ENCODE results near the gene COL11A1.

Gene COL11A1

DNA sequence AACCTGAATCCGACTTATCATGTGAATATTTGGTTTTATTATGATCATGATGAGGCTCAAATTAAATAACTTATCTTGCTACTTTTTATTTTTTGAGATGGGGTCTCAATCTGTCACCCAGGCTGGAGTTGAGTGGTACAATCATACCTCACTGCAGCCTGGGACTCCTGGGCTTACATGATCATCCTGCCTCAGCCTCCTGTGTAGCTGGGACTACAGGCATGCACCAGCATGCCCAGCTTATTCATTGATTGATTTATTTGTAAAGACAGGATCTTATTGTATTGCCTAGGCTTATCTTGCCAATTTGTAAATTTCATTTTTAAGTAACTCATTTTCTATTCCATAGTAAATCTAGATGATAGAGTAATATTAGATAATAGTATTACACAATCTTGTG, 84.3 kb downstream of the COL11A1 start:
- Histone ChIP-seq H3K27me3 (ENCODE audit: insufficient read depth, low read depth) (no peaks in the 10 kb centered on the region), H3K4me2 (no peak overlapping the region), H3K4me3 (IDR thresholded peaks at IDR 0.05; ENCODE audit: insufficient read depth, low read depth, low read length) (no peak overlapping the region), H3K27ac (no peak overlapping the region), H4K20me1 (ENCODE audit: insufficient read depth) (no peaks in the 10 kb centered on the region), H3K79me2 (ENCODE audit: insufficient read depth, low read depth) (no peaks in the 10 kb centered on the region), H2AFZ (ENCODE audit: low read depth) (no peak overlapping the region), H3K36me3 (ENCODE audit: insufficient read depth) (no peaks in the 10 kb centered on the region), H3K9ac (no peak overlapping the region), H3K4me1 (ENCODE audit: low read depth, poor library complexity, severe bottlenecking) (no peaks in the 10 kb centered on the region)
- TF ChIP-seq, protein P1, sequence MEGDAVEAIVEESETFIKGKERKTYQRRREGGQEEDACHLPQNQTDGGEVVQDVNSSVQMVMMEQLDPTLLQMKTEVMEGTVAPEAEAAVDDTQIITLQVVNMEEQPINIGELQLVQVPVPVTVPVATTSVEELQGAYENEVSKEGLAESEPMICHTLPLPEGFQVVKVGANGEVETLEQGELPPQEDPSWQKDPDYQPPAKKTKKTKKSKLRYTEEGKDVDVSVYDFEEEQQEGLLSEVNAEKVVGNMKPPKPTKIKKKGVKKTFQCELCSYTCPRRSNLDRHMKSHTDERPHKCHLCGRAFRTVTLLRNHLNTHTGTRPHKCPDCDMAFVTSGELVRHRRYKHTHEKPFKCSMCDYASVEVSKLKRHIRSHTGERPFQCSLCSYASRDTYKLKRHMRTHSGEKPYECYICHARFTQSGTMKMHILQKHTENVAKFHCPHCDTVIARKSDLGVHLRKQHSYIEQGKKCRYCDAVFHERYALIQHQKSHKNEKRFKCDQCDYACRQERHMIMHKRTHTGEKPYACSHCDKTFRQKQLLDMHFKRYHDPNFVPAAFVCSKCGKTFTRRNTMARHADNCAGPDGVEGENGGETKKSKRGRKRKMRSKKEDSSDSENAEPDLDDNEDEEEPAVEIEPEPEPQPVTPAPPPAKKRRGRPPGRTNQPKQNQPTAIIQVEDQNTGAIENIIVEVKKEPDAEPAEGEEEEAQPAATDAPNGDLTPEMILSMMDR (conservative IDR thresholded peaks at IDR 0.05; ENCODE audit: low read depth, low read length) = no peak

DNA sequence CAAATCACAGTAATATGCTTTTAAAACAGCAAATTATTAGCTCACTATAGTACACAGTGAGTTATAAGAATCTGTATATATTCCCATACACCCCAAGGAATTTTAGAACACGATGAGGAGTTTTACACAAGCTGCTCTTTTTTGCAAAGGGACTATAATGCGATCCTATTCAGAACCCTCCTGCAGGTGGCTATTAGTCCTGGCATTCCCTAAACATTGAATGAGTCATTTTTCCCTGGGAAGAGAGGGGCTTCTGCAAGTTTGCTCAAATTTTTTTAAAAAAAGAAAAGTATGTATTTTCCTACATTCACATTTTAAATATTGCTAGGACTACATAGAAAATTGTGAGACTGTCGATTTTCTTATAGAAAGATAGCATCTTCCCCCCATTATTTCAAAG, 106.3 kb downstream of the COL11A1 start:
- TF ChIP-seq, protein P1 (conservative IDR thresholded peaks at IDR 0.05; ENCODE audit: low read depth, low read length) = no peak
- Histone ChIP-seq H3K4me2 (no peak overlapping the region), H3K36me3 (ENCODE audit: insufficient read depth) (no peaks in the 10 kb centered on the region), H3K27me3 (ENCODE audit: insufficient read depth, low read depth) (no peaks in the 10 kb centered on the region), H3K4me3 (IDR thresholded peaks at IDR 0.05; ENCODE audit: insufficient read depth, low read depth, low read length) (no peak overlapping the region), H3K4me1 (ENCODE audit: low read depth, poor library complexity, severe bottlenecking) (no peaks in the 10 kb centered on the region), H3K79me2 (ENCODE audit: insufficient read depth, low read depth) (no peaks in the 10 kb centered on the region), H3K27ac (no peak overlapping the region), H4K20me1 (ENCODE audit: insufficient read depth) (no peaks in the 10 kb centered on the region), H3K9ac (no peak overlapping the region), H2AFZ (ENCODE audit: low read depth) (no peak overlapping the region)

DNA sequence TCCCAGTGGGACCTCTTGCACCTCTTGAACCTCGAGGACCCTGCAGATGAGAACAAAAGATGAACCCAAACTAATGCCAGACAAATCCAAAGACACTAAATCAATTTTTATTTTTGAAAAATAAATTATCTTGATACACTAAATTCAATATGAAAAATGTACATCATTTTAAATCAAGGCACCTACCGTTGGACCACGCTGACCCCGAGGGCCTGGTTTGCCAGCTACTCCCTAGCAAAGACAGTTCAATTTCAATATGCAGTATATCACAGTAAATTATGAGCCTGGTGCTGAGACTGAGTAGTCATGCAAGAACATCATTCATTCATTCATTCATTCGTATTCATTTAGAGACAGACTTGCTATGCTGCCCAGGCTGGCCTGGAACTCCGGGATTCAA, 129.4 kb downstream of the COL11A1 start:
- Histone ChIP-seq H2AFZ (ENCODE audit: low read depth) (no peak overlapping the region), H3K27ac (no peak overlapping the region), H4K20me1 (ENCODE audit: insufficient read depth) (no peaks in the 10 kb centered on the region), H3K9ac (no peak overlapping the region), H3K36me3 (ENCODE audit: insufficient read depth) (no peaks in the 10 kb centered on the region), H3K79me2 (ENCODE audit: insufficient read depth, low read depth) (no peaks in the 10 kb centered on the region), H3K4me2 (no peak overlapping the region), H3K4me3 (IDR thresholded peaks at IDR 0.05; ENCODE audit: insufficient read depth, low read depth, low read length) (no peak overlapping the region), H3K27me3 (ENCODE audit: insufficient read depth, low read depth) (no peaks in the 10 kb centered on the region), H3K4me1 (ENCODE audit: low read depth, poor library complexity, severe bottlenecking) (no peaks in the 10 kb centered on the region)
- TF ChIP-seq, protein P1 (conservative IDR thresholded peaks at IDR 0.05; ENCODE audit: low read depth, low read length) = no peak

DNA sequence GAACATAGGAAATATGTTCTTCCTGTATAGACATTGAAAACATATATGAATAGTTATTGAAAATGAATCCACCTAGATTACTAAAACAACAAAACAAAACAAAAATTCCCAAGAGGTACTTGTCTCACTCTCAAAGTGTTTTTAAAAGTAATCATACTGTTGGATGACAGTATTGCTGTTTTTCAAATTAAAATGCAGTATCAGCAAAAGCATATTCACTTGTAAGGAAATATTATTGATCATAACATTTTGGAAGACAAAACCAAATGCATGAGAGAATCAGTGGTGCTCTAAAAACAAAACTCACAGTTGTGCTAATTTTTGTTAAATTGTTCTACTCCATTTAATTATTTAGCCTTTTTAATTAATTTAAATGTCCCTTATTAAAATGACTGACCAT, 131.0 kb downstream of the COL11A1 start:
- Histone ChIP-seq H2AFZ (ENCODE audit: low read depth) (no peak overlapping the region), H3K36me3 (ENCODE audit: insufficient read depth) (no peaks in the 10 kb centered on the region), H3K79me2 (ENCODE audit: insufficient read depth, low read depth) (no peaks in the 10 kb centered on the region), H3K4me2 (no peak overlapping the region), H3K4me3 (IDR thresholded peaks at IDR 0.05; ENCODE audit: insufficient read depth, low read depth, low read length) (no peak overlapping the region), H3K27ac (no peak overlapping the region), H4K20me1 (ENCODE audit: insufficient read depth) (no peaks in the 10 kb centered on the region), H3K9ac (no peak overlapping the region), H3K27me3 (ENCODE audit: insufficient read depth, low read depth) (no peaks in the 10 kb centered on the region), H3K4me1 (ENCODE audit: low read depth, poor library complexity, severe bottlenecking) (no peaks in the 10 kb centered on the region)
- TF ChIP-seq, protein P1 (conservative IDR thresholded peaks at IDR 0.05; ENCODE audit: low read depth, low read length) = no peak
